Panc1 (cell line): ENCODE data around the gene TSR3. TPM values are rescaled to one million over a fixed set of nuclear protein-coding genes. Genes with fewer than 3 reads are reported as not detected.

Source experiments
- ATAC-seq: fragments of 200-7000 bp; cut with Tn5 transposase; 2 replicates; pipeline ENCODE4 v1.9.1; 2020; ENCODE audit warnings: mild to moderate bottlenecking, moderate library complexity
- BruUV-seq: library from RNA; stranded (reverse); fragments of 400-500 nt; replicated peaks from 2 replicates; lab custom pipeline; 2021; lab: Mats Ljungman, UMichigan
- CTCF ChIA-PET: fragments of 300-600 bp; sonication (Branson Sonifier 250); formaldehyde crosslinking; loops from one replicate; lab custom pipeline; 2022; ENCODE audit warnings: antibody characterized with exemption; lab: Charles Lee
- POLR2A ChIA-PET: fragments of 300-600 bp; sonication (Branson Sonifier 250); formaldehyde crosslinking; loops from one replicate; lab custom pipeline; 2022; ENCODE audit warnings: antibody characterized with exemption; lab: Charles Lee
- DNase-seq: peaks from one replicate; pipeline ENCODE4 v3.0.0-alpha.2; 2010; ENCODE audit warnings: low read depth, low spot score
- H3K27ac ChIP-seq: 2 replicates; pipeline ENCODE4 v1.5.1; 2011; ENCODE audit warnings: mild to moderate bottlenecking, low read length, inconsistent platforms
- H3K27me3 ChIP-seq: fragments of 200-500 bp; sonication (Bioruptor generic); 2 replicates; pipeline ENCODE4 v1.6.0; 2014; ENCODE audit warnings: low read length, inconsistent platforms; ENCODE audit not compliant: control insufficient read depth, insufficient read depth
- H3K36me3 ChIP-seq: fragments of 200-500 bp; sonication (Bioruptor generic); 2 replicates; pipeline ENCODE4 v1.5.1; 2014; ENCODE audit warnings: inconsistent platforms, mild to moderate bottlenecking, low read length, moderate library complexity; ENCODE audit not compliant: control insufficient read depth, insufficient read depth
- H3K4me1 ChIP-seq: 2 replicates; pipeline ENCODE4 v1.5.1; 2011; ENCODE audit warnings: inconsistent platforms, mild to moderate bottlenecking, low read length, moderate library complexity; ENCODE audit not compliant: control insufficient read depth, insufficient read depth
- H3K4me3 ChIP-seq, 2 experiments: 2 replicates each; pipeline ENCODE4 v1.5.1; 2011 to 2012; ENCODE audit warnings: low read depth in 2 of 2, low read length in 2 of 2, mild to moderate bottlenecking in 2 of 2, inconsistent platforms in 1 of 2, moderate library complexity in 1 of 2
- H3K9me3 ChIP-seq: fragments of 200-500 bp; sonication (Bioruptor generic); 2 replicates; pipeline ENCODE4 v1.5.1; 2014; ENCODE audit warnings: low read depth, mild to moderate bottlenecking, inconsistent platforms, low read length, moderate library complexity; ENCODE audit not compliant: control insufficient read depth, insufficient read depth
- CTCF ChIP-seq: fragments of 450-650 bp; IDR thresholded peaks from 2 replicates; pipeline ENCODE4 v1.5.1; 2017; ENCODE audit warnings: mild to moderate bottlenecking
- POLR2AphosphoS5 ChIP-seq: IDR thresholded peaks from 2 replicates; pipeline ENCODE4 v1.6.1; 2012; ENCODE audit warnings: mild to moderate bottlenecking, low read depth, low read length, moderate library complexity
- REST ChIP-seq, 2 experiments: IDR thresholded peaks; 2 replicates each; pipeline ENCODE4 v1.6.1; 2011 to 2012; ENCODE audit warnings: low read depth in 2 of 2, control low read depth in 1 of 2, low read length in 1 of 2, mild to moderate bottlenecking in 1 of 2, moderate library complexity in 1 of 2; ENCODE audit not compliant: insufficient read depth in 1 of 2
- SIN3A ChIP-seq: IDR thresholded peaks from 2 replicates; pipeline ENCODE4 v1.6.1; 2012; ENCODE audit warnings: low read depth, mild to moderate bottlenecking, low read length, moderate library complexity, borderline replicate concordance; ENCODE audit not compliant: insufficient read depth
- TCF7L2 ChIP-seq: IDR thresholded peaks from 2 replicates; pipeline ENCODE4 v1.6.1; 2011; ENCODE audit warnings: mild to moderate bottlenecking, low read depth, low read length, inconsistent platforms
- in situ Hi-C: cut with HindIII; loops from 2 replicates; pipeline ENCODE4 v1.10.0; 2016; ENCODE audit warnings: low sequenced_read_pairs, low pct_unique_long_range_greater_than_20kb
- intact Hi-C: fragments of 100-400 bp; cut with micrococcal nuclease; formaldehyde crosslinking; loops from one replicate; pipeline ENCODE4 v1.10.0; 2022; ENCODE audit not compliant: unreplicated experiment
- total RNA-seq: library from RNA; stranded (reverse); gene quantifications from one replicate; pipeline ENCODE4 v1.2.1, GENCODE V29; 2021; ENCODE audit not compliant: unreplicated experiment

Gene TSR3
- total RNA-seq, 1 experiment from 2014 or later: 89.7 TPM

- H3K36me3 ChIP-seq: no peaks in the 10 kb centered on the region
- ChIA-PET CTCF (no interaction called here), POLR2A (no interaction called here)
- H3K27ac ChIP-seq: no peak overlapping the region
- DNase-seq (no peak), ATAC-seq (peak; percentile 47)
- no TSS peak for BruUV-seq
- no peaks in the 10 kb centered on the region for H3K4me1 ChIP-seq
- peak; percentile 45; the same call in 1 of the 2 replicates for TF ChIP-seq POLR2AphosphoS5
- TF ChIP-seq CTCF: no peak
- TF ChIP-seq SIN3A: no peak
- in situ Hi-C loops (no loop called here), intact Hi-C loops (no loop called here)
- no peaks in the 10 kb centered on the region for H3K27me3 ChIP-seq
- no peak overlapping the region for H3K4me3 ChIP-seq
- H3K9me3 ChIP-seq: no peaks in the 10 kb centered on the region
Measured at GRCh38 chr16:1325673-1326371, 25.9 kb downstream of the TSR3 start.

GRCh38 chr16:1325261-1325660, 26.4 kb downstream of the TSR3 start:
- Histone ChIP-seq H3K36me3 (peaks cover under 1% of the 10 kb centered on the region; the same call in 1 of the 2 replicates), H3K4me1 (no peaks in the 10 kb centered on the region), H3K27me3 (no peaks in the 10 kb centered on the region), H3K27ac (no peak overlapping the region), H3K9me3 (no peaks in the 10 kb centered on the region), H3K4me3 (no peak overlapping the region)
- in situ Hi-C loops: no loop called here
- ChIA-PET CTCF (no interaction called here), POLR2A (no interaction called here)
- intact Hi-C loops: no loop called here
- ATAC-seq (peak; percentile 30), DNase-seq (no peak)
- no TSS peak for BruUV-seq
- TF ChIP-seq TCF7L2: no peak
- TF ChIP-seq CTCF: no peak
- TF ChIP-seq POLR2AphosphoS5: no peak
- TF ChIP-seq REST (IDR thresholded peaks at IDR 0.05; ENCODE audit: insufficient read depth in 1 of 2, low read depth in 2 of 2, low read length in 1 of 2): no peak
- TF ChIP-seq SIN3A: no peak
